K562 (cell line): ENCODE data around the gene XPOT. TPM values are rescaled to one million over a fixed set of nuclear protein-coding genes. Genes with fewer than 3 reads are reported as not detected.
A peak's percentile ranks its signal among the peaks of the same experiment; 100 is the strongest.

Experiments
- ATAC-seq: fragments of 200-7000 bp; cut with Tn5 transposase; 3 replicates; pipeline ENCODE4 v1.9.1; 2020; ENCODE audit warnings: moderate library complexity
- BruUV-seq: library from RNA; stranded (reverse); fragments of 400-500 nt; replicated peaks from 2 replicates; lab custom pipeline; 2021; lab: Mats Ljungman, UMichigan
- CTCF ChIA-PET: fragments of 300-600 bp; formaldehyde crosslinking; extraction: SDS; loops from one replicate; lab custom pipeline; 2021; ENCODE audit warnings: low intra/inter-chr PET ratio; lab: Yijun Ruan, JAX
- POLR2A ChIA-PET: fragments of 300-600, 350-650 bp; sonication (Branson Sonifier 250); formaldehyde crosslinking; extraction: SDS; loops from one replicate; lab custom pipeline; 2021; ENCODE audit warnings: antibody characterized with exemption, inconsistent platforms; lab: Yijun Ruan, JAX
- DNase-seq, 4 experiments: peaks; one replicate each; pipeline versions ENCODE4 v3.0.0 to v3.0.0-alpha.2; 2011 to 2018; ENCODE audit warnings: low spot score in 3 of 4, mixed read lengths in 3 of 4; ENCODE audit errors: extremely low read depth in 1 of 4
- FAIRE-seq: peaks from 2 replicates; lab custom pipeline; 2011; peaks lifted over from hg19 to GRCh38; lab: Jason Lieb, UNC
- H2AFZ ChIP-seq: 2 replicates; pipeline ENCODE4 v1.6.0; 2011; ENCODE audit warnings: low read depth, low read length, control low read depth, inconsistent platforms
- H3K27ac ChIP-seq: fragments of 200-600 bp; 3 replicates; pipeline ENCODE4 v1.8.0; 2011; ENCODE audit warnings: low read depth, mild to moderate bottlenecking, control low read depth, inconsistent platforms, low read length, moderate library complexity, mixed read lengths; ENCODE audit errors: extremely low read depth
- H3K27me3 ChIP-seq, 2 experiments: fragments of 300-600 bp in 1 of 2; 2 replicates in 1 of 2; 3 replicates in 1 of 2; pipeline versions ENCODE4 v1.6.0 to v1.8.0; 2011; ENCODE audit warnings: inconsistent platforms in 2 of 2, low read length in 2 of 2, mild to moderate bottlenecking in 1 of 2, mixed read lengths in 1 of 2, moderate library complexity in 1 of 2; ENCODE audit not compliant: control insufficient read depth in 2 of 2, insufficient read depth in 2 of 2
- H3K36me3 ChIP-seq: fragments of 300-600 bp; 3 replicates; pipeline ENCODE4 v1.8.0; 2011; ENCODE audit warnings: mild to moderate bottlenecking, low read length, inconsistent platforms; ENCODE audit not compliant: control insufficient read depth, insufficient read depth
- H3K4me1 ChIP-seq, 2 experiments: fragments of 200-600 bp in 1 of 2; replicated peaks in 1 of 2; 2 replicates in 1 of 2; 3 replicates in 1 of 2; pipeline versions ENCODE4 v1.5.1 to v1.8.0; 2011; ENCODE audit warnings: inconsistent platforms in 2 of 2, low read length in 2 of 2, mild to moderate bottlenecking in 1 of 2, mixed read lengths in 1 of 2, moderate library complexity in 1 of 2; ENCODE audit not compliant: control insufficient read depth in 2 of 2, insufficient read depth in 2 of 2
- H3K4me2 ChIP-seq: 2 replicates; pipeline ENCODE4 v1.6.1; 2011; ENCODE audit warnings: low read length, control low read depth, inconsistent platforms, mixed read lengths; ENCODE audit not compliant: insufficient read depth
- H3K4me3 ChIP-seq: fragments of 200-600 bp; sonication (generic), shearing (Covaris generic); 2 replicates; pipeline ENCODE4 v1.5.1; 2016; ENCODE audit warnings: control low read depth, inconsistent platforms
- H3K79me2 ChIP-seq: fragments of 200-600 bp; 3 replicates; pipeline ENCODE4 v1.8.0; 2011; ENCODE audit warnings: low read length, inconsistent platforms; ENCODE audit not compliant: control insufficient read depth, insufficient read depth
- H3K9ac ChIP-seq, 2 experiments: 2 replicates each; pipeline versions ENCODE4 v1.6.0 to v1.6.1; 2011; ENCODE audit warnings: low read depth in 2 of 2, low read length in 2 of 2, control low read depth in 1 of 2, inconsistent platforms in 1 of 2, mild to moderate bottlenecking in 1 of 2, mixed read lengths in 1 of 2; ENCODE audit not compliant: insufficient read depth in 1 of 2
- H3K9me1 ChIP-seq: one replicate; pipeline ENCODE4 v1.6.0; 2011; ENCODE audit warnings: inconsistent platforms, mild to moderate bottlenecking, low read length, moderate library complexity; ENCODE audit not compliant: control insufficient read depth, insufficient read depth
- H3K9me3 ChIP-seq: replicated peaks from 2 replicates; pipeline ENCODE4 v1.5.1; 2011; ENCODE audit warnings: low read depth, low read length, inconsistent platforms; ENCODE audit not compliant: control insufficient read depth, insufficient read depth
- H4K20me1 ChIP-seq: replicated peaks from 2 replicates; pipeline ENCODE4 v1.6.1; 2011; ENCODE audit warnings: low read length, inconsistent platforms, mixed read lengths; ENCODE audit not compliant: control insufficient read depth, insufficient read depth
- BRF1 ChIP-seq: IDR thresholded peaks from 3 replicates; pipeline ENCODE4 v1.6.1; 2011; ENCODE audit warnings: borderline replicate concordance, mild to moderate bottlenecking; ENCODE audit not compliant: insufficient read length; ENCODE audit errors: extremely low read depth
- CBX8 ChIP-seq: fragments of 200-600 bp; sonication (generic); IDR thresholded peaks from 2 replicates; pipeline ENCODE4 v1.6.1; 2012; ENCODE audit warnings: borderline replicate concordance, mixed run types, low read depth, mild to moderate bottlenecking, moderate library complexity, mixed read lengths, low read length, control low read depth, inconsistent platforms; ENCODE audit not compliant: poor library complexity, severe bottlenecking; ENCODE audit errors: extremely low read depth
- CXXC5 ChIP-seq: fragments of 250-450 bp; sonication (Bioruptor Pico); IDR thresholded peaks from 2 replicates; pipeline ENCODE4 v1.8.0; 2022; ENCODE audit warnings: inconsistent platforms, mild to moderate bottlenecking, moderate library complexity
- DDX20 ChIP-seq: fragments of 450-650 bp; IDR thresholded peaks from 2 replicates; pipeline ENCODE4 v1.6.1; 2016; ENCODE audit warnings: missing genetic modification characterization, low read depth, mild to moderate bottlenecking, missing compliant biosample characterization, moderate library complexity
- DIDO1 ChIP-seq: fragments of 450-650 bp; IDR thresholded peaks from 2 replicates; pipeline ENCODE4 v1.6.1; 2016; ENCODE audit warnings: low read depth, missing biosample characterization, missing genetic modification characterization
- MEF2D ChIP-seq: conservative IDR thresholded peaks from 2 replicates; pipeline ENCODE4 v1.6.1; 2016; ENCODE audit warnings: low read depth, missing genetic modification characterization, missing compliant biosample characterization
- MYNN ChIP-seq, 2 experiments: sonication (generic); formaldehyde crosslinking in 1 of 2; IDR thresholded peaks; 2 replicates each; pipeline versions ENCODE4 v1.5.0 to v1.6.1; 2016 to 2020; ENCODE audit warnings: antibody characterized with exemption in 1 of 2, missing genetic modification reagents in 1 of 2
- NONO ChIP-seq, 2 experiments: fragments of 200-400 bp in 1 of 2; fragments of 450-650 bp in 1 of 2; formaldehyde crosslinking in 1 of 2; IDR thresholded peaks; 2 replicates each; pipeline ENCODE4 v1.6.1; 2017; ENCODE audit warnings: low read depth in 2 of 2, mild to moderate bottlenecking in 2 of 2, moderate library complexity in 2 of 2, low read length in 1 of 2
- NR2C1 ChIP-seq, 2 experiments: fragments of 450-650 bp; IDR thresholded peaks; 2 replicates each; pipeline ENCODE4 v1.6.1; 2017; ENCODE audit warnings: mild to moderate bottlenecking in 2 of 2, antibody characterized with exemption in 1 of 2, inconsistent platforms in 1 of 2, missing compliant biosample characterization in 1 of 2, missing genetic modification characterization in 1 of 2
- PTRF ChIP-seq: fragments of 450-650 bp; IDR thresholded peaks from 2 replicates; pipeline ENCODE4 v1.6.1; 2016; ENCODE audit warnings: mild to moderate bottlenecking, missing genetic modification characterization, missing compliant biosample characterization
- SIRT6 ChIP-seq: IDR thresholded peaks from one replicate; pipeline ENCODE4 v1.6.1; 2012; ENCODE audit warnings: low read depth, mild to moderate bottlenecking, control low read depth, inconsistent platforms, low read length, moderate library complexity
- ZBTB33 ChIP-seq: sonication (generic); formaldehyde crosslinking; IDR thresholded peaks from 2 replicates; pipeline ENCODE4 v1.8.1; 2023; ENCODE audit warnings: mild to moderate bottlenecking, missing genetic modification reagents
- ZNF311 ChIP-seq: fragments of 250-450 bp; sonication (Bioruptor Pico); IDR thresholded peaks from 2 replicates; pipeline ENCODE4 v1.4.0; 2020; ENCODE audit warnings: mild to moderate bottlenecking, moderate library complexity
- ZNF444 ChIP-seq: fragments of 250-450 bp; sonication (Bioruptor Pico); IDR thresholded peaks from 2 replicates; pipeline ENCODE4 v1.4.0; 2020; ENCODE audit warnings: mild to moderate bottlenecking, moderate library complexity
- ZNF644 ChIP-seq: fragments of 200-800 bp; sonication (Bioruptor generic); IDR thresholded peaks from 2 replicates; pipeline ENCODE4 v1.6.1; 2016; ENCODE audit warnings: low read depth, missing genetic modification characterization, missing compliant biosample characterization
- WGBS: fragments of 100-300 bp; shearing (Covaris generic); methylation state at CpG from one replicate; pipeline ENCODE4 v1.1.6; 2016; ENCODE audit warnings: low coverage, mixed read lengths; ENCODE audit not compliant: insufficient coverage; ENCODE audit errors: missing lambda C conversion rate; 5-methylcytosine and 5-hydroxymethylcytosine counted together
- in situ Hi-C: fragments of 300-500 bp; cut with MboI; formaldehyde crosslinking; loops from 4 replicates; pipeline ENCODE4 v1.15.0; 2018; ENCODE audit warnings: inconsistent platforms, mixed read lengths
- intact Hi-C: fragments of 100-400 bp; cut with micrococcal nuclease; formaldehyde crosslinking; loops from 2 replicates; pipeline ENCODE4 v1.14.2; 2022
- polyA plus RNA-seq, 8 experiments: library from polyadenylated mRNA; depleted of rRNA in 4 of 8; stranded (reverse) in 5 of 8; unstranded in 3 of 8; fragments of >200 nt; fragmentation: Nextera tagmentation in 2 of 8; fragmentation: Illumina TruSeq in 1 of 8; extraction: Ambion mirVana in 2 of 8; extraction: Trizol in 1 of 8; gene quantifications; 2 replicates each; pipeline versions ENCODE4 v1.2.1 to v1.2.3, GENCODE V29; 2011 to 2014; ENCODE audit warnings: inconsistent platforms in 1 of 8, missing spikeins in 1 of 8
- total RNA-seq, 7 experiments: library from RNA; depleted of rRNA in 6 of 7; stranded (reverse); fragments of >200 nt in 6 of 7; fragmentation: Illumina TruSeq in 2 of 7; extraction: Trizol in 2 of 7; gene quantifications; 2 replicates each; pipeline versions ENCODE4 v1.2.1 to v1.2.3, GENCODE V29; 2011 to 2021; ENCODE audit warnings: low replicate concordance in 1 of 7
- TF ChIP-seq, protein P1 (sequence below), 2 experiments: fragments of 250-450 bp in 1 of 2; fragments of 450-650 bp in 1 of 2; sonication (Bioruptor Pico) in 1 of 2; IDR thresholded peaks; 2 replicates each; pipeline versions ENCODE4 v1.6.1 to v1.8.0; 2016 to 2021; ENCODE audit warnings: mild to moderate bottlenecking in 2 of 2, moderate library complexity in 2 of 2, missing compliant biosample characterization in 1 of 2, missing genetic modification characterization in 1 of 2
- TF ChIP-seq, protein P2 (sequence below): fragments of 450-650 bp; conservative IDR thresholded peaks from 2 replicates; pipeline ENCODE4 v1.6.1; 2016; ENCODE audit warnings: missing genetic modification characterization, low read depth, mild to moderate bottlenecking, missing compliant biosample characterization, moderate library complexity

XPOT gene
- total and polyA plus RNA-seq, 9 of the 15 experiments (the other 6 are each of a cell fraction or from before 2014, with no cell fraction given), result 26.2 to 192 (median 102) TPM

DNA sequence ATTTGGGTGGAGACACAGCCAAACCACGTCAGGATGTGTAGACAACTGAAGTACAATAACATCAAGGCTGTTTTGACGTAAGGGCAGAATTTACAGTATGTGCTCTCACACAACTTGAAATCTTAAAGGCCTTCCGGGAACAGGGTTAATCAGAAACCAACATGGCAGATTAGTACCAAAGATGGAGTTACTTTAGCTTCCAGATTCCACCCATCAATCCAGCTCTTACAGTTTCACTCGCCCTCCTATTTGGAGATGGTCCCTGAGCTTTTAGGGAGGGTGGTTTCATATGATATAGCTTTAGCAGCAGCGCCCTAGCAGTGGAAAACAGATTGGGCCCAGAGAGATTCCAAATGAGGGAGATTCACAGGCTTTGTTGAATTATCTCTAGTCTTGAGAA is 2.0 kb upstream of the XPOT start:
- POLR2A ChIA-PET, result interaction anchor here (0.6 to 1.2 kb wide), 3 partner anchors 8 to 1131 kb away, joined by 3 read pairs; no protein-coding TSS in a partner anchor
- CTCF ChIA-PET, result no interaction called here
- TF ChIP-seq DIDO1 (tag) (0 out of 2 replicates have a peak, but pooled peaks have one; percentile 38), DDX20 (peak; percentile 65; the same call in 1 of the 2 replicates), PTRF (tag) (peak; percentile 56; the same call in 1 of the 2 replicates), SIRT6 (no peak), NR2C1 (IDR thresholded peaks at IDR 0.05) (no peak), NR2C1 (tag; IDR thresholded peaks at IDR 0.05) (peak; percentile 60; the same call in 1 of the 2 replicates), BRF1 (no peak), ZBTB33 (no peak), CBX8 (no peak), NONO (IDR thresholded peaks at IDR 0.05; ENCODE audit: low read depth in 2 of 2, low read length in 1 of 2) (no peak), ZNF311 (CRISPR knock-in tag) (peak; percentile 48; the same call in 1 of the 2 replicates), ZNF444 (CRISPR knock-in tag) (no peak), MYNN (IDR thresholded peaks at IDR 0.05) (no peak), MYNN (CRISPR knock-in tag; IDR thresholded peaks at IDR 0.05) (no peak), ZNF644 (peak; percentile 77; the same call in 1 of the 2 replicates), CXXC5 (CRISPR knock-in tag) (peak; percentile 23; the same call in 1 of the 2 replicates), MEF2D (tag) (peak; percentile 68)
- TF ChIP-seq, protein P1, sequence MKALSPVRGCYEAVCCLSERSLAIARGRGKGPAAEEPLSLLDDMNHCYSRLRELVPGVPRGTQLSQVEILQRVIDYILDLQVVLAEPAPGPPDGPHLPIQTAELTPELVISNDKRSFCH (CRISPR knock-in tag; IDR thresholded peaks at IDR 0.05), result no peak
- TF ChIP-seq, protein P1 (tag; IDR thresholded peaks at IDR 0.05), result 0 out of 2 replicates have a peak, but pooled peaks have one; percentile 43
- TF ChIP-seq, protein P2, sequence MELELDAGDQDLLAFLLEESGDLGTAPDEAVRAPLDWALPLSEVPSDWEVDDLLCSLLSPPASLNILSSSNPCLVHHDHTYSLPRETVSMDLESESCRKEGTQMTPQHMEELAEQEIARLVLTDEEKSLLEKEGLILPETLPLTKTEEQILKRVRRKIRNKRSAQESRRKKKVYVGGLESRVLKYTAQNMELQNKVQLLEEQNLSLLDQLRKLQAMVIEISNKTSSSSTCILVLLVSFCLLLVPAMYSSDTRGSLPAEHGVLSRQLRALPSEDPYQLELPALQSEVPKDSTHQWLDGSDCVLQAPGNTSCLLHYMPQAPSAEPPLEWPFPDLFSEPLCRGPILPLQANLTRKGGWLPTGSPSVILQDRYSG (tag), result 0 out of 2 replicates have a peak, but pooled peaks have one; percentile 55

More for the DNA sequence above, 2.0 kb upstream of the XPOT start:
- no peak overlapping the region for H3K27ac ChIP-seq
- in situ Hi-C loops, result no loop called here
- H3K4me1 ChIP-seq, result peaks cover 13% of the 10 kb centered on the region in 2 experiments
- DNase-seq, result no peak
- H3K9ac ChIP-seq, result no peak overlapping the region
- no peaks in the 10 kb centered on the region for H3K9me1 ChIP-seq
- H3K27me3 ChIP-seq, result no peaks in the 10 kb centered on the region
- no peak overlapping the region for H3K4me3 ChIP-seq
- H3K4me2 ChIP-seq, result no peak overlapping the region
- no peaks in the 10 kb centered on the region for H3K9me3 ChIP-seq
- 72% methylated on average over 5 of the region's 5 CpGs for WGBS
- intact Hi-C loops, result no loop called here
- no peak for ATAC-seq
- no TSS peak for BruUV-seq
- H2AFZ ChIP-seq, result no peak overlapping the region
- H3K79me2 ChIP-seq, result peaks cover 32% of the 10 kb centered on the region
- H4K20me1 ChIP-seq, result no peaks in the 10 kb centered on the region
- no peak for FAIRE-seq
- peaks cover 3% of the 10 kb centered on the region; the same call in 1 of the 3 replicates for H3K36me3 ChIP-seq
